K562 (cell line): ENCODE data around the gene CELF6. TPM values are rescaled to one million over a fixed set of nuclear protein-coding genes. Genes with fewer than 3 reads are reported as not detected.

Source experiments
- ARID1B ChIP-seq: fragments of 450-650 bp; IDR thresholded peaks from 2 replicates; pipeline ENCODE4 v1.6.1; 2016; ENCODE audit warnings: antibody characterized with exemption, mild to moderate bottlenecking, inconsistent platforms
- BACH1 ChIP-seq: fragments of 200-800 bp; sonication (Bioruptor generic); IDR thresholded peaks from 2 replicates; pipeline ENCODE4 v1.6.1; 2016; ENCODE audit warnings: missing genetic modification characterization, missing compliant biosample characterization
- CBFA2T2 ChIP-seq: fragments of 450-650 bp; conservative IDR thresholded peaks from 2 replicates; pipeline ENCODE4 v1.6.1; 2017; ENCODE audit warnings: mild to moderate bottlenecking
- CGGBP1 ChIP-seq: fragments of 250-450 bp; sonication (Bioruptor Pico); IDR thresholded peaks from 2 replicates; pipeline ENCODE4 v1.9.0; 2021; ENCODE audit warnings: mild to moderate bottlenecking
- E2F6 ChIP-seq, 2 experiments: IDR thresholded peaks; 2 replicates each; pipeline ENCODE4 v1.6.1; 2011; ENCODE audit warnings: borderline replicate concordance in 1 of 2, control low read depth in 1 of 2, low read depth in 1 of 2, low read length in 1 of 2, mild to moderate bottlenecking in 1 of 2, mixed read lengths in 1 of 2, moderate library complexity in 1 of 2; ENCODE audit not compliant: insufficient read depth in 1 of 2, insufficient read length in 1 of 2, poor library complexity in 1 of 2, severe bottlenecking in 1 of 2; ENCODE audit errors: extremely low read depth in 1 of 2
- ETV1 ChIP-seq: fragments of 450-650 bp; conservative IDR thresholded peaks from 2 replicates; pipeline ENCODE4 v1.6.1; 2016; ENCODE audit warnings: missing genetic modification characterization, control low read depth, low read depth, missing compliant biosample characterization
- HMBOX1 ChIP-seq: sonication (generic); IDR thresholded peaks from 2 replicates; pipeline ENCODE4 v1.6.1; 2016
- HNRNPH1 ChIP-seq: fragments of 200-400 bp; formaldehyde crosslinking; optimal IDR thresholded peaks from 2 replicates; pipeline ENCODE3; 2017; ENCODE audit warnings: low read depth, mild to moderate bottlenecking, low read length, moderate library complexity
- MLLT1 ChIP-seq, 2 experiments: fragments of 450-650 bp; IDR thresholded peaks; 2 replicates each; pipeline ENCODE4 v1.6.1; 2016
- NKRF ChIP-seq: fragments of 450-650 bp; IDR thresholded peaks from 2 replicates; pipeline ENCODE4 v1.6.1; 2016; ENCODE audit warnings: borderline replicate concordance
- PRDM10 ChIP-seq: fragments of 450-650 bp; IDR thresholded peaks from 2 replicates; pipeline ENCODE4 v1.6.1; 2018; ENCODE audit not compliant: partially characterized antibody
- TAF7 ChIP-seq: fragments of 450-650 bp; IDR thresholded peaks from 2 replicates; pipeline ENCODE4 v1.6.1; 2016; ENCODE audit warnings: missing genetic modification characterization, missing compliant biosample characterization
- TCF15 ChIP-seq: fragments of 250-450 bp; sonication (Bioruptor Pico); IDR thresholded peaks from 2 replicates; pipeline ENCODE4 v1.8.0; 2022; ENCODE audit warnings: moderate library complexity, mild to moderate bottlenecking, inconsistent platforms
- ZNF134 ChIP-seq: fragments of 250-450 bp; sonication (Bioruptor Pico); conservative IDR thresholded peaks from 2 replicates; pipeline ENCODE4 v1.4.0; 2020
- ZNF24 ChIP-seq: fragments of 450-650 bp; IDR thresholded peaks from 2 replicates; pipeline ENCODE4 v1.6.1; 2016
- ZNF699 ChIP-seq: fragments of 250-450 bp; sonication (Bioruptor Pico); IDR thresholded peaks from 2 replicates; pipeline ENCODE4 v1.8.0; 2021; ENCODE audit warnings: mild to moderate bottlenecking, moderate library complexity; ENCODE audit not compliant: insufficient replicate concordance
- ZNF764 ChIP-seq: fragments of 250-450 bp; sonication (Bioruptor Pico); IDR thresholded peaks from 2 replicates; pipeline ENCODE4 v1.4.0; 2020; ENCODE audit warnings: low read depth, mild to moderate bottlenecking, moderate library complexity
- ZNF778 ChIP-seq: fragments of 450-650 bp; formaldehyde crosslinking; IDR thresholded peaks from 2 replicates; pipeline ENCODE4 v1.4.0; 2020; ENCODE audit warnings: mild to moderate bottlenecking, moderate library complexity
- polyA plus RNA-seq, 8 experiments: library from polyadenylated mRNA; depleted of rRNA in 4 of 8; stranded (reverse) in 5 of 8; unstranded in 3 of 8; fragments of >200 nt; fragmentation: Nextera tagmentation in 2 of 8; fragmentation: Illumina TruSeq in 1 of 8; extraction: Ambion mirVana in 2 of 8; extraction: Trizol in 1 of 8; gene quantifications; 2 replicates each; pipeline versions ENCODE4 v1.2.1 to v1.2.3, GENCODE V29; 2011 to 2014; ENCODE audit warnings: inconsistent platforms in 1 of 8, missing spikeins in 1 of 8
- total RNA-seq, 7 experiments: library from RNA; depleted of rRNA in 6 of 7; stranded (reverse); fragments of >200 nt in 6 of 7; fragmentation: Illumina TruSeq in 2 of 7; extraction: Trizol in 2 of 7; gene quantifications; 2 replicates each; pipeline versions ENCODE4 v1.2.1 to v1.2.3, GENCODE V29; 2011 to 2021; ENCODE audit warnings: low replicate concordance in 1 of 7

CELF6 gene
- total and polyA plus RNA-seq, 9 of the 15 experiments (the other 6 are each of a cell fraction or from before 2014, with no cell fraction given) = 0.01 to 0.11 TPM; not detected in 7

- no peak for TF ChIP-seq PRDM10
- TF ChIP-seq E2F6 (IDR thresholded peaks at IDR 0.05; ENCODE audit: borderline replicate concordance in 1 of 2, extremely low read depth in 1 of 2, insufficient read depth in 1 of 2, insufficient read length in 1 of 2, low read depth in 1 of 2, low read length in 1 of 2, poor library complexity in 1 of 2, severe bottlenecking in 1 of 2) = peak; percentile 94 to 98
- TF ChIP-seq NKRF = no peak; the same call in 1 of the 2 replicates
- no peak for TF ChIP-seq TAF7 (tag)
- no peak for TF ChIP-seq ZNF778 (CRISPR knock-in tag)
- no peak for TF ChIP-seq ZNF134 (CRISPR knock-in tag)
- TF ChIP-seq CGGBP1 (CRISPR knock-in tag) = no peak
- TF ChIP-seq ZNF24 = no peak
- no peak for TF ChIP-seq ARID1B
- no peak for TF ChIP-seq ETV1 (tag)
- no peak for TF ChIP-seq MLLT1 (IDR thresholded peaks at IDR 0.05)
- TF ChIP-seq HNRNPH1 = no peak
- no peak for TF ChIP-seq ZNF764 (CRISPR knock-in tag)
- no peak for TF ChIP-seq HMBOX1
- TF ChIP-seq TCF15 (CRISPR knock-in tag) = no peak
- TF ChIP-seq CBFA2T2 = no peak
- TF ChIP-seq ZNF699 (CRISPR knock-in tag) = no peak
- TF ChIP-seq BACH1 (tag) = no peak
Observed at GRCh38 chr15:72319360-72319984, 485 bp downstream of the CELF6 start (continued).
